ENCODE measurements around the gene KBTBD12.

DNA sequence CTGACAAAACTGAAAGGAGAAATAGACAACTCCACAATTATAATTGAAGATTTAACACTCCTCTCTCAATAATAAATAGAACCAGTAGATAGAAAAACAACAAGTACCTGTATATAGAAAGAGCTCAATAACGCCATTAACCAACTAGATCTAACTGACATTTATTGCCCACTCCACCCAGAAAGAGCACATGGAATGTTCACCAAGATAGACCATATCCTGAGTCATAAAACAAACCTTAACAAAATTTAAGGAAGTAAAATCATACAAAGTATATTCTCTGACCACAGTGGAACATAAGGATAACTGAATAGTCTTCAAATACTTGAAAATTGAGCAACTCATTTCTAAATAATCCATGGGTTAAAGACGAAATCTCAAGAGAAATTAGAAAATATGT is 25.1 kb downstream of the KBTBD12 start:
- TF ChIP-seq, protein P1, sequence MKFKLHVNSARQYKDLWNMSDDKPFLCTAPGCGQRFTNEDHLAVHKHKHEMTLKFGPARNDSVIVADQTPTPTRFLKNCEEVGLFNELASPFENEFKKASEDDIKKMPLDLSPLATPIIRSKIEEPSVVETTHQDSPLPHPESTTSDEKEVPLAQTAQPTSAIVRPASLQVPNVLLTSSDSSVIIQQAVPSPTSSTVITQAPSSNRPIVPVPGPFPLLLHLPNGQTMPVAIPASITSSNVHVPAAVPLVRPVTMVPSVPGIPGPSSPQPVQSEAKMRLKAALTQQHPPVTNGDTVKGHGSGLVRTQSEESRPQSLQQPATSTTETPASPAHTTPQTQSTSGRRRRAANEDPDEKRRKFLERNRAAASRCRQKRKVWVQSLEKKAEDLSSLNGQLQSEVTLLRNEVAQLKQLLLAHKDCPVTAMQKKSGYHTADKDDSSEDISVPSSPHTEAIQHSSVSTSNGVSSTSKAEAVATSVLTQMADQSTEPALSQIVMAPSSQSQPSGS (IDR thresholded peaks at IDR 0.05; ENCODE audit: low read length), result no peak
- TF ChIP-seq, protein P2, sequence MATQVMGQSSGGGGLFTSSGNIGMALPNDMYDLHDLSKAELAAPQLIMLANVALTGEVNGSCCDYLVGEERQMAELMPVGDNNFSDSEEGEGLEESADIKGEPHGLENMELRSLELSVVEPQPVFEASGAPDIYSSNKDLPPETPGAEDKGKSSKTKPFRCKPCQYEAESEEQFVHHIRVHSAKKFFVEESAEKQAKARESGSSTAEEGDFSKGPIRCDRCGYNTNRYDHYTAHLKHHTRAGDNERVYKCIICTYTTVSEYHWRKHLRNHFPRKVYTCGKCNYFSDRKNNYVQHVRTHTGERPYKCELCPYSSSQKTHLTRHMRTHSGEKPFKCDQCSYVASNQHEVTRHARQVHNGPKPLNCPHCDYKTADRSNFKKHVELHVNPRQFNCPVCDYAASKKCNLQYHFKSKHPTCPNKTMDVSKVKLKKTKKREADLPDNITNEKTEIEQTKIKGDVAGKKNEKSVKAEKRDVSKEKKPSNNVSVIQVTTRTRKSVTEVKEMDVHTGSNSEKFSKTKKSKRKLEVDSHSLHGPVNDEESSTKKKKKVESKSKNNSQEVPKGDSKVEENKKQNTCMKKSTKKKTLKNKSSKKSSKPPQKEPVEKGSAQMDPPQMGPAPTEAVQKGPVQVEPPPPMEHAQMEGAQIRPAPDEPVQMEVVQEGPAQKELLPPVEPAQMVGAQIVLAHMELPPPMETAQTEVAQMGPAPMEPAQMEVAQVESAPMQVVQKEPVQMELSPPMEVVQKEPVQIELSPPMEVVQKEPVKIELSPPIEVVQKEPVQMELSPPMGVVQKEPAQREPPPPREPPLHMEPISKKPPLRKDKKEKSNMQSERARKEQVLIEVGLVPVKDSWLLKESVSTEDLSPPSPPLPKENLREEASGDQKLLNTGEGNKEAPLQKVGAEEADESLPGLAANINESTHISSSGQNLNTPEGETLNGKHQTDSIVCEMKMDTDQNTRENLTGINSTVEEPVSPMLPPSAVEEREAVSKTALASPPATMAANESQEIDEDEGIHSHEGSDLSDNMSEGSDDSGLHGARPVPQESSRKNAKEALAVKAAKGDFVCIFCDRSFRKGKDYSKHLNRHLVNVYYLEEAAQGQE (IDR thresholded peaks at IDR 0.05; ENCODE audit: low read depth, low read length), result no peak
- TF ChIP-seq RAD21 (IDR thresholded peaks at IDR 0.05; ENCODE audit: insufficient read depth, low read depth, low read length) (no peak), YY1 (IDR thresholded peaks at IDR 0.05; ENCODE audit: low read depth, low read length) (no peak), KAT2A (conservative IDR thresholded peaks at IDR 0.05; ENCODE audit: control insufficient read depth, low read depth, low read length) (no peak), FOXM1 (IDR thresholded peaks at IDR 0.05; ENCODE audit: low read depth, low read length) (no peak), CEBPB (IDR thresholded peaks at IDR 0.05; ENCODE audit: borderline replicate concordance in 1 of 2, low read depth in 2 of 2, low read length in 2 of 2) (no peak), JUNB (IDR thresholded peaks at IDR 0.05) (no peak), MYC (IDR thresholded peaks at IDR 0.05; ENCODE audit: insufficient read depth, insufficient read length, insufficient replicate concordance, low read length, severe bottlenecking) (no peak), CREB1 (IDR thresholded peaks at IDR 0.05; ENCODE audit: low read depth) (no peak), HCFC1 (IDR thresholded peaks at IDR 0.05; ENCODE audit: low read length) (no peak), CTCF (IDR thresholded peaks at IDR 0.05 in 2 of 3, conservative IDR thresholded peaks at IDR 0.05 in 1 of 3; ENCODE audit: control insufficient read depth in 2 of 3, extremely low read depth in 1 of 3, insufficient read depth in 1 of 3, low read depth in 3 of 3, low read length in 3 of 3) (no peak)

All from GM12878 (cell line).